ENCODE measurements around the gene RPL36AL. TPM values are rescaled to one million over a fixed set of nuclear protein-coding genes. Genes with fewer than 3 reads are reported as not detected.

RPL36AL gene
- total RNA-seq, 1 donor from 2014 or later: 85.2 TPM

DNA sequence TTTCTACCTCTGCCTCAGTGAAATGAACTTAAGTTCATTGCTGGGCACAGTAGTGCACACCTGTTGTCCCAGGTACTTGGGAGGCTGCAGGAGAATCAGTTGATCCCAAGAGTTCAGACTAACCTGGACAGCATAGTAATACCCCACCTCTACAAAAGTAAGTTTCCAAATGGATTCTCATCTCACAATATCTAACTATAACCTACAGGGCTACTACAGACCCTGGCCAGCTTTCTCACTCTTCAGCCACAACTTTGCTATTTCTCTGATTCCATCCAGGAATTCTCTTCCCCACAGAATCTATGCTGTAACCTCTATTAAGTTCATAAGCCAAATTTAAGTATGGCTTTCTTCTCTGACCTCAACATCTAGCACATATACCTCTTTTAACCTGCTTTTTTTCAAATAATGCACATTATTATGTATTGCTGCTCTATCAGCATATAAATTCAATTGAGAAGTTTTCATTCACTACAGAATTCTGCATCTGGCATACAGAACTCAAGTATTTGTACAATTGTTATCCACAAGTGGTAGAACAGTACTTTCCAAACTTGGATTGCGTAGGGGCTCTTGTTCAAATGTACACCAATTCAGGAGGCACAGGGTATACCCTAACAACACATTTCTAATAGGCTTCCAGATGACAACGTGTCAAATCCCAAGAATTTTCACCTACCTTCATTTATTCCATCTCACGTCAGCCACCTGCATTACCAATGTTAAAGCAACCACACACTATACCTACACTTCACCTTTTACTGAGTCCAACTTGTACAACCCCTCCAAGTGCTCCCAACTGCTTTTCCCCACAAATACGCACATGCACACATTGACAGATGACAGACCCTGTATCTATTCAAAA lies 38.1 kb downstream of the RPL36AL start:
- ATAC-seq: no peak
- no peak for DNase-seq (ENCODE audit: low spot score)

DNA sequence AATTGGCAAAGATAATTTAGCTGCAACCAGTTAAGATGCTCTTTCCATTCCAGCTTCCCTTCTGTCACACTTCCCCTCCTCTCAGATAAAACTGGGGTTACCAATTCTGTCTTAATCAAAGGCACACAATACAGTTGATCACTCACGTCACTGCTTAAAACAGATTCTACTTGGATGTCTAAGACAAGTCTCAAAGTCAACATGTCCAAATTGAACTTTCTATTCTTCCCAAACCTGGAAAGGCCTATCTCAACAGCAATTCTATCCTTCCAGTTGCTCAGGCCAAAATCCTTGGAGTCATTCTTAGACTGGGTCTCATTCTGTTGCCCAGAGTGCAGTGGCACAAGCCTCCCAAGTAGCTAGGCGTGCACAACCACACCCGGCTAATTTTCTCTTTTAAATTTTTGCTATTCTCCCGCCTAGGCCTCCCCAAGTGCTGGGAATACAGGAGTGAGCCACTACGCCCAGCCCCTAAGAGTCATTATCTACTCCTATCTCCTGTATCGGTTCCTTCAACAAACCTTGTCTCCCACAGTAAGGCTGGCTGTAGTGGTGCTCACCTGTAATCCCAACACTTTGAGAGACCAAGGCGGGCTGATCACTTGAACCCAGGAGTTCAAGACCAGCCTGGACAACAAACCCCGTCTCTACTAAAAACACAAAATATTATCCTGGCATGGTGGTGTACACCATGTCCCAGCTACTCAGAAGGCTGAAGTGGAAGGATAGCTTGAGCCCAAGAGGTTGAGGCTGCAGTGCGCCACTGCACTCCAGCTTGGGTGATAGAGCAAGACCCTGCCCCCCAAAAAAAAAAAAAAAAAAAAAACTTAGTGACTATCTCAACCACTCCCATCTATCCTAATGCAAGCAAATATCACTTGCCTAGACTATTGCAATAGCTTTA lies 39.0 kb downstream of the RPL36AL start:
- ATAC-seq (no peak), DNase-seq (ENCODE audit: low spot score) (no peak)

DNA sequence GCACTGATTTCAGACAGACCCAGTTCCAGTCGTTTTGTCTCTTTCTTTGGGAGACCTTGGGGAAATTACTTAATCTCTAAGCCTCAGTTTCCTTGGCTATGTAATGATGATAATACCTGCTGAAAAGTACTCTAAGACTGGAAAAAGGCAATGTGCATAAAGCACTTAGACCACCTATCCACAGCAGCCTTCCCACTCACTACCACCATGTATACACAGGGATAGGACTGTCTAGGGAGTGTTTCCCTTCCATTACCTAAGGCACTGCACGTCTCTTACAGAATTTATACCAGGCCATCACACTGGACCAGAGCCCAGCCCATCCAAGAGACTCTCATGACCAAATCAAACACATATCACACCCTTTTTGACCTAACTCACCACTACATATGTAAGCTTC lies 40.6 kb downstream of the RPL36AL start:
- DNase-seq (ENCODE audit: low spot score) (no peak), ATAC-seq (no peak)

DNA sequence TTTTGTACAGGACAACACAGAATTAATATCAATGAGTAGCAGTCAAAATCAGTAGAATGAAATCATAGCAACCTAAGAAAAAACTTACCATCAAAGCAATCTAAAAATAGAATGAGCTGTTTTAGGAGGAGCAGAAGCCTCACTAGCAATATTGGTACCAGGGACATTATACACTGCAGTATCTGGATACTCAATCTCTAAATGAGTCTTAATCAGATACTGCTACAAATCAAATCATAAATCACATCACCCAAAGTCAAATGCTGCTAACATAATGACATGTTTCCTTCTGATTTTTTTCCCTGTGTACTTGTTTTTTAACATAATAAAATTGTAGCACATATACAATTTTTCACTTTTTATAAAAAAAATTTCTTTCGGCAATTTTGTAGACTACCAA lies 42.3 kb downstream of the RPL36AL start:
- ATAC-seq (no peak), DNase-seq (ENCODE audit: low spot score) (no peak)

DNA sequence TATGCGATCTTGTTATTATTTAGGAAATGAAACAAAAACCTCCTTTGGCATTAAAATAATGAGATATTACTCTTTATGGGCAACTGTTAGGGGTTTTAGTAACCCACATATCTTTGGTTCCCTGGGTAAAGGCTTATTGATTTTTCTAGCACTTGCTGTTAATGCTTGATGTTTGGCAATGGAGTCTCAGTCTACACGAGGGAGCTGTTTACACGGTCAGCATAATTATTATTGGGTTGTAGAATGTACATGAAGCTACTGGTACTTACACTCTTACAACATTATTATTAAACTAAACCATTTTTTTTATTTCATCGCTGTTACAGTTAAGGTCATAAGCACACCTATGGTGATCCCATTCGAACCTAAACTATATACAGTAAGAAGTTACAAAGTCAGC lies 46.4 kb downstream of the RPL36AL start:
- ATAC-seq: peak; percentile 32
- no peak for DNase-seq (ENCODE audit: low spot score)

DNA sequence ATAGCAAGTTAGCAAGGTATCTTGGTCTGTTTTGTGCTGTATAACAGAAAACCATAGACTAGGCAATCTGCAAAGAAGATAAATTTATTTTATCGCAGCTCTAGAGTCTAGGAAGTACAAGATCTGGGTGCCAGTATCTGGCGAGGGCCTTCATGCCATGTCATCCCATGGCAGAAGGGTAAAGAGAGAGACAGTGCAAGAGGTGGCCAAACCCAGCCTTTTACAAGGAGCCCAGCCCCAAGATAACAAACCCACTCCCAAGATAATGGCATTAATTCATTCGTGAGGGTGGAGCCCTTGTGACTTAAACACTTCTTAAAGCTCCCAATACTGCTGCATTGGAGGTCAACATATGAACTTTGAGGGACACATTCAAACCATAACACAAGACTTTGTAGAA lies 51.1 kb downstream of the RPL36AL start:
- DNase-seq (ENCODE audit: low spot score) (no peak), ATAC-seq (no peak)

Other genes starting within 250 kb of the RPL36AL start
- gene RPS29, start 34.2 kb downstream of the RPL36AL start, total RNA-seq: 469 TPM
- gene LRR1, start 21.7 kb downstream of the RPL36AL start, total RNA-seq: 4.8 TPM
- gene MGAT2, start 173 bp upstream of the RPL36AL start, total RNA-seq: 40.7 TPM
- 6.7 TPM for gene DNAAF2, start 14.6 kb upstream of the RPL36AL start, total RNA-seq
- gene POLE2, start 67.6 kb upstream of the RPL36AL start, total RNA-seq: 3.3 TPM
- gene KLHDC1, start 72.5 kb upstream of the RPL36AL start, total RNA-seq: 3.0 TPM
- 56.2 TPM for gene KLHDC2, start 147.5 kb upstream of the RPL36AL start, total RNA-seq
- 18.2 TPM for gene NEMF, start 232.2 kb upstream of the RPL36AL start, total RNA-seq